Tongue (tissue), 2 donors: ENCODE measurements around the gene GRIN1. TPM values are rescaled to one million over a fixed set of nuclear protein-coding genes. Genes with fewer than 3 reads are reported as not detected.
"Not testable (repeated sequence)": the region's sequence is repeated elsewhere in the genome, so short reads cannot be mapped to it uniquely, and the experiment has no call there.

Experiments
- DNase-seq: peaks from one replicate; pipeline ENCODE4 v3.0.0-alpha.2; 2015
- total RNA-seq: library from RNA; depleted of rRNA; stranded (reverse); fragments of >200 nt; gene quantifications from one replicate; pipeline ENCODE4 v1.2.3, GENCODE V29; 2014

GRIN1 gene
- total RNA-seq, 1 donor from 2014 or later, result 1.1 TPM

GRCh38 chr9:137128862-137129455 is 10.0 kb upstream of the GRIN1 start:
- DNase-seq, result no peak

GRCh38 chr9:137129456-137130175 is 9.3 kb upstream of the GRIN1 start:
- DNase-seq, result peak; percentile 95

- no peak for DNase-seq
These were observed 8.7 kb upstream of the GRIN1 start for GRCh38 chr9:137130176-137130755.

GRCh38 chr9:137134191-137134590 is 4.8 kb upstream of the GRIN1 start:
- no peak for DNase-seq

- DNase-seq, result not testable (repeated sequence)
These were observed 3.8 kb upstream of the GRIN1 start for GRCh38 chr9:137135154-137135553.

GRCh38 chr9:137136261-137136880 is 2.6 kb upstream of the GRIN1 start:
- DNase-seq, result no peak

- DNase-seq, result peak; percentile 50
These were observed 1.9 kb upstream of the GRIN1 start for GRCh38 chr9:137136881-137137607.

GRCh38 chr9:137138058-137138721 is 764 bp upstream of the GRIN1 start:
- no peak for DNase-seq

- no peak for DNase-seq
These were observed 655 bp downstream of the GRIN1 start for GRCh38 chr9:137139468-137140150.

- DNase-seq, result no peak
These were observed 1.4 kb downstream of the GRIN1 start for GRCh38 chr9:137140151-137141012.

- no peak for DNase-seq
These were observed 2.3 kb downstream of the GRIN1 start for GRCh38 chr9:137141050-137141810.

GRCh38 chr9:137141976-137142936 is 3.3 kb downstream of the GRIN1 start:
- DNase-seq, result no peak

- no peak for DNase-seq
These were observed 4.5 kb downstream of the GRIN1 start for GRCh38 chr9:137143459-137143858.

GRCh38 chr9:137145731-137146526 is 7.0 kb downstream of the GRIN1 start:
- DNase-seq, result no peak

GRCh38 chr9:137146527-137146918 is 7.6 kb downstream of the GRIN1 start:
- DNase-seq, result no peak

- DNase-seq, result no peak
These were observed 8.3 kb downstream of the GRIN1 start for GRCh38 chr9:137147091-137147792.

GRCh38 chr9:137147793-137148160 is 8.8 kb downstream of the GRIN1 start:
- DNase-seq, result no peak
